Measurements from ENCODE around the gene CMTM4.

CMTM4 gene

DNA sequence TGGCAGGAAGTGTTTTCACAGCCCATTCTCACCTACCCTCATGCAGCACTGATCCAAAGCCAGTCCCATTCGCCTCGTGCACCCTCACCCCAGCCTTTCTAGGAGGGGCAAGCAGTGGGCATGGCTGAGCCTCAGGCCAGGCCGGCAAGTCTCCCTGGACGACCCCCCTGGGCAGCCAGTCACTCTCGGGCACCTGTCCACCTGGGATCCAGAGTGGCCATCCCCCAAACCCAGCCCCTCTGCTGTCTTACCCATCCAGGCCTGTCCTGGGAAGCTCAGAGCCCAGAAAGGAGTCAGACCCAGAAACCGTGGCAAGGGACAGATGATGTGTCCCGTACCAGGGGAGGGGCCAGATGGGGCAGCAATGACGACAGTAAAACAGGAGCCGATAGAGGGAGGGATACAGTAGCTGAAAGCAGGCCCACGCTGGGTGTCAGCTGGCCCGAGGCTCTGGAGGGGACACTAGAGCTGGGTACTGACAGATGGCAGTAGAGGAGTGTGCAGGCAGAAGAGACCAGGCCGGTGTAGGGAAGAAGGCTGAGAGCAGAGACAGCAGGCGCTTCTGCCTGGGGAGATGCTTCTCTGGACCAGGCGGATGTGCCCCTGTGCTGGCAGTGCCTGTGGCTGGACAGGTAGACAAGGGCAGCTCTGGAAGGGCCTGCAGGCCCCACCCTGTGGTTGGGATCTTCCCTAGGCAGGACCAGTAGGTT, 86.3 kb downstream of the CMTM4 start:
- ATAC-seq, result no peak
- TF ChIP-seq, protein P1, sequence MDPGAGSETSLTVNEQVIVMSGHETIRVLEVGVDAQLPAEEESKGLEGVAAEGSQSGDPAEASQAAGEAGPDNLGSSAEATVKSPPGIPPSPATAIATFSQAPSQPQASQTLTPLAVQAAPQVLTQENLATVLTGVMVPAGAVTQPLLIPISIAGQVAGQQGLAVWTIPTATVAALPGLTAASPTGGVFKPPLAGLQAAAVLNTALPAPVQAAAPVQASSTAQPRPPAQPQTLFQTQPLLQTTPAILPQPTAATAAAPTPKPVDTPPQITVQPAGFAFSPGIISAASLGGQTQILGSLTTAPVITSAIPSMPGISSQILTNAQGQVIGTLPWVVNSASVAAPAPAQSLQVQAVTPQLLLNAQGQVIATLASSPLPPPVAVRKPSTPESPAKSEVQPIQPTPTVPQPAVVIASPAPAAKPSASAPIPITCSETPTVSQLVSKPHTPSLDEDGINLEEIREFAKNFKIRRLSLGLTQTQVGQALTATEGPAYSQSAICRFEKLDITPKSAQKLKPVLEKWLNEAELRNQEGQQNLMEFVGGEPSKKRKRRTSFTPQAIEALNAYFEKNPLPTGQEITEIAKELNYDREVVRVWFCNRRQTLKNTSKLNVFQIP (CRISPR knock-in tag; IDR thresholded peaks at IDR 0.05; ENCODE audit: borderline replicate concordance, low read depth), result no peak
- TF ChIP-seq CREB5 (CRISPR knock-in tag; IDR thresholded peaks at IDR 0.05; ENCODE audit: low read depth), result no peak
- TF ChIP-seq ARNTL (CRISPR knock-in tag; IDR thresholded peaks at IDR 0.05; ENCODE audit: borderline replicate concordance, low read depth), result no peak
- no peak for TF ChIP-seq ZNF8 (CRISPR knock-in tag; IDR thresholded peaks at IDR 0.05)
- TF ChIP-seq SNAI2 (CRISPR knock-in tag; IDR thresholded peaks at IDR 0.05), result no peak
- no peak for TF ChIP-seq TCF4 (CRISPR knock-in tag; IDR thresholded peaks at IDR 0.05; ENCODE audit: borderline replicate concordance)
- TF ChIP-seq BACH2 (CRISPR knock-in tag; IDR thresholded peaks at IDR 0.05; ENCODE audit: borderline replicate concordance), result no peak
- TF ChIP-seq CSDC2 (CRISPR knock-in tag; IDR thresholded peaks at IDR 0.05), result no peak
- TF ChIP-seq ZFP3 (CRISPR knock-in tag; IDR thresholded peaks at IDR 0.05), result no peak
- no peak for TF ChIP-seq ESRRG (CRISPR knock-in tag; IDR thresholded peaks at IDR 0.05)
- TF ChIP-seq ZNF565 (CRISPR knock-in tag; conservative IDR thresholded peaks at IDR 0.05; ENCODE audit: low read depth), result no peak

DNA sequence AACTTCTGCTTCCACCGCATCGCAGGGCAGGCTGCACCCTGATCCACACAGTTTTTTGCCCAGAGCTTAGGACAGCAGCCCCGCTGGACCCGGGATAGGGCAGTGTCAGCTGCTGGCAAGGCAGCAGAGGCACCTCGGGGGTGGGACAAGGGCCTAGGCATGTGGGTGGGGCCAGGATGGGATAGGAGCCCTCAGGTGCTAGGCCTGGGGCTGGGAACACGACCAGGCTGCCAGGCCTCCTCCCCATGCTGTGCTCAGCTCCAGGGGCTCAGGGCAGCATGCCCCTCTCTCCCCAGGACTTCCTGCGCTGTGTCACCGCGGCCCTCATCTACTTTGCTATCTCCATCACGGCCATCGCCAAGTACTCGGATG, 87.4 kb downstream of the CMTM4 start:
- TF ChIP-seq ESRRG (CRISPR knock-in tag; IDR thresholded peaks at IDR 0.05) (no peak), ARNTL (CRISPR knock-in tag; IDR thresholded peaks at IDR 0.05; ENCODE audit: borderline replicate concordance, low read depth) (no peak), OSR1 (CRISPR knock-in tag; IDR thresholded peaks at IDR 0.05) (no peak), ZNF565 (CRISPR knock-in tag; conservative IDR thresholded peaks at IDR 0.05; ENCODE audit: low read depth) (no peak), ZFP30 (CRISPR knock-in tag; IDR thresholded peaks at IDR 0.05) (no peak), SNAI2 (CRISPR knock-in tag; IDR thresholded peaks at IDR 0.05) (no peak), CSRNP3 (CRISPR knock-in tag; IDR thresholded peaks at IDR 0.05) (no peak), CREB5 (CRISPR knock-in tag; IDR thresholded peaks at IDR 0.05; ENCODE audit: low read depth) (no peak), TSHZ2 (CRISPR knock-in tag; IDR thresholded peaks at IDR 0.05) (no peak), ZNF8 (CRISPR knock-in tag; IDR thresholded peaks at IDR 0.05) (no peak), TCF4 (CRISPR knock-in tag; IDR thresholded peaks at IDR 0.05; ENCODE audit: borderline replicate concordance) (no peak), BACH2 (CRISPR knock-in tag; IDR thresholded peaks at IDR 0.05; ENCODE audit: borderline replicate concordance) (no peak), ISL1 (CRISPR knock-in tag; IDR thresholded peaks at IDR 0.05) (no peak), ZFP3 (CRISPR knock-in tag; IDR thresholded peaks at IDR 0.05) (no peak), GLIS3 (CRISPR knock-in tag; IDR thresholded peaks at IDR 0.05) (no peak)
- TF ChIP-seq, protein P1 (CRISPR knock-in tag; IDR thresholded peaks at IDR 0.05; ENCODE audit: borderline replicate concordance, low read depth), result no peak
- ATAC-seq, result no peak
